ENCODE data around the gene DLGAP4.

GRCh38 chr20:36541768-36542488 is 235.8 kb downstream of the DLGAP4 start:
- no peak for TF ChIP-seq YY1 (IDR thresholded peaks at IDR 0.05; ENCODE audit: insufficient read depth, insufficient read length)
- TF ChIP-seq ZNF274 (IDR thresholded peaks at IDR 0.05; ENCODE audit: low read depth, low read length) = no peak
- no peak for TF ChIP-seq SUZ12 (IDR thresholded peaks at IDR 0.05; ENCODE audit: extremely low read depth, insufficient read depth, insufficient read length)
